Chondrocyte (in vitro differentiated cells): Measurements from ENCODE around the gene DMC1. TPM values are rescaled to one million over a fixed set of nuclear protein-coding genes. Genes with fewer than 3 reads are reported as not detected.

Experiments
- DNase-seq: peaks from one replicate; pipeline ENCODE4 v3.0.0; 2021; ENCODE audit warnings: mixed read lengths, low spot score
- H3K27ac Mint-ChIP-seq: one replicate; pipeline ENCODE4 v1.8.0; 2021; ENCODE audit warnings: mild to moderate bottlenecking, moderate library complexity, mixed read lengths; ENCODE audit not compliant: unreplicated experiment
- H3K27me3 Mint-ChIP-seq: 2 replicates; pipeline ENCODE4 v1.8.0; 2021; ENCODE audit warnings: low read depth, mixed read lengths
- H3K36me3 Mint-ChIP-seq: 2 replicates; pipeline ENCODE4 v1.8.0; 2021; ENCODE audit warnings: low read depth, mixed read lengths
- H3K4me1 Mint-ChIP-seq: 2 replicates; pipeline ENCODE4 v1.8.0; 2021; ENCODE audit warnings: low read depth, mild to moderate bottlenecking, mixed read lengths
- H3K4me3 Mint-ChIP-seq: one replicate; pipeline ENCODE4 v1.8.0; 2021; ENCODE audit warnings: mild to moderate bottlenecking, moderate library complexity, mixed read lengths; ENCODE audit not compliant: unreplicated experiment
- H3K9me3 Mint-ChIP-seq: 2 replicates; pipeline ENCODE4 v1.8.0; 2021; ENCODE audit warnings: low read depth, mixed read lengths
- total RNA-seq: library from RNA; stranded (reverse); gene quantifications from 3 replicates; pipeline ENCODE4 v1.2.1, GENCODE V29; 2021
- TF ChIP-seq, protein P1 (sequence below): fragments of 200-600 bp; sonication (generic); IDR thresholded peaks from 2 replicates; pipeline ENCODE4 v1.5.0; 2021; ENCODE audit warnings: antibody characterized with exemption, mild to moderate bottlenecking, moderate library complexity

DMC1 gene
- total RNA-seq, 1 donor from 2014 or later, result 0.82 TPM

DNA sequence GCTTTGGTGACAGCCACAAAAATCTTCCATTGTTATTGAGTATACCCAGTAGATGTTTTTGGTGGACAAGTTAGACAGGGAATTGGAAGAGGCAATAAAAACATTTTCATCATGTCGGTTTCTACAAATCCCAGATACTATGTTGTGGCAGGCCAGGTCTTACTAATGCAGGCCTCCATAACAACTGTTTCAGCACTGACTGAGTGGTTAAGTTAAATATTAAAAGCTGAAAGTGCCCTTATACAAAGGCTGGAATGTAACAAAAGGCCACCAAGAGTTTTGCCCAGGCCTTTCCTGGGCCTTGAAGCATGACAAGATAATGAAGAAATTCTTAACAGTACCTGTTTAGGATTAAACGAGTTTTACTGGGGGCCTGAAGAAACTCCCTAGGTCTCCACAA is 29.3 kb downstream of the DMC1 start:
- H3K27ac Mint-ChIP-seq, result no peak overlapping the region
- peaks cover 4% of the 10 kb centered on the region for H3K36me3 Mint-ChIP-seq
- TF ChIP-seq, protein P1, sequence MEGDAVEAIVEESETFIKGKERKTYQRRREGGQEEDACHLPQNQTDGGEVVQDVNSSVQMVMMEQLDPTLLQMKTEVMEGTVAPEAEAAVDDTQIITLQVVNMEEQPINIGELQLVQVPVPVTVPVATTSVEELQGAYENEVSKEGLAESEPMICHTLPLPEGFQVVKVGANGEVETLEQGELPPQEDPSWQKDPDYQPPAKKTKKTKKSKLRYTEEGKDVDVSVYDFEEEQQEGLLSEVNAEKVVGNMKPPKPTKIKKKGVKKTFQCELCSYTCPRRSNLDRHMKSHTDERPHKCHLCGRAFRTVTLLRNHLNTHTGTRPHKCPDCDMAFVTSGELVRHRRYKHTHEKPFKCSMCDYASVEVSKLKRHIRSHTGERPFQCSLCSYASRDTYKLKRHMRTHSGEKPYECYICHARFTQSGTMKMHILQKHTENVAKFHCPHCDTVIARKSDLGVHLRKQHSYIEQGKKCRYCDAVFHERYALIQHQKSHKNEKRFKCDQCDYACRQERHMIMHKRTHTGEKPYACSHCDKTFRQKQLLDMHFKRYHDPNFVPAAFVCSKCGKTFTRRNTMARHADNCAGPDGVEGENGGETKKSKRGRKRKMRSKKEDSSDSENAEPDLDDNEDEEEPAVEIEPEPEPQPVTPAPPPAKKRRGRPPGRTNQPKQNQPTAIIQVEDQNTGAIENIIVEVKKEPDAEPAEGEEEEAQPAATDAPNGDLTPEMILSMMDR, result no peak
- no peak for DNase-seq
- no peaks in the 10 kb centered on the region for H3K27me3 Mint-ChIP-seq
- H3K9me3 Mint-ChIP-seq, result peaks cover 24% of the 10 kb centered on the region
- H3K4me3 Mint-ChIP-seq, result no peak overlapping the region
- no peaks in the 10 kb centered on the region for H3K4me1 Mint-ChIP-seq

DNA sequence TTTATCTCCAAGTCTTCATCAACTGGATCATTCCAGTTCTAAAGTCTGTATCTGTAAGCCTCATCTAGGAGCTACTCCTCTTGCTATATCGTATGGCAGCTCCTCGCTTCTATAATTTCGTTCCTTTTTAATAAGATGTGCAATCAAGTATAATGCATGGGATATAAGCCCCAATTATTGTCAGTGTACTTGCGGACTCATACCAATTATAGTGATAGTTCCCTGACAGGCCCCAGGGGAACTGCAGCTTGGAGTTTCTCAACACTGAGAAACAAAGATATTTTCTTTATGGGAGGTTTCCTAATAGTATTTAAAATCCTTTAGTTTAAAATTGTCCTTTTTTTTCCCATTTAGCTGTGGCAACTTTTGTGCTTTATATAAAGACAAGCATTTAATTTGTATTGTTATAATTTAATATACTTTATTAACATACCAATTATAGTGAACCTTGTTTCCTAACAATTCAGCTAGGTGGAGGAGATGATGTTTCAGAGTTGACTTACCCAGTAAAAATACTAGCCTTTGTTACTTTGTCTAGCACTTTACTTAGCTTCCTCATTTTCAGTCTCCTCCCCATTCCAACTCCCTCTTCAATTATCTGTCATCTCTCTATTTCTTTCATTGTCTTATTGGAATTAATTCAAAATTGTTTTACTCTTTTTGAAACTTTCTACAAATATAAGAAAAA is 38.6 kb downstream of the DMC1 start:
- no peak for DNase-seq
- H3K27ac Mint-ChIP-seq, result peak overlapping the region; percentile 38
- H3K36me3 Mint-ChIP-seq, result no peaks in the 10 kb centered on the region
- H3K9me3 Mint-ChIP-seq, result no peaks in the 10 kb centered on the region
- peaks cover 6% of the 10 kb centered on the region for H3K4me1 Mint-ChIP-seq
- no peak overlapping the region for H3K4me3 Mint-ChIP-seq
- TF ChIP-seq, protein P1, result no peak
- no peaks in the 10 kb centered on the region for H3K27me3 Mint-ChIP-seq

DNA sequence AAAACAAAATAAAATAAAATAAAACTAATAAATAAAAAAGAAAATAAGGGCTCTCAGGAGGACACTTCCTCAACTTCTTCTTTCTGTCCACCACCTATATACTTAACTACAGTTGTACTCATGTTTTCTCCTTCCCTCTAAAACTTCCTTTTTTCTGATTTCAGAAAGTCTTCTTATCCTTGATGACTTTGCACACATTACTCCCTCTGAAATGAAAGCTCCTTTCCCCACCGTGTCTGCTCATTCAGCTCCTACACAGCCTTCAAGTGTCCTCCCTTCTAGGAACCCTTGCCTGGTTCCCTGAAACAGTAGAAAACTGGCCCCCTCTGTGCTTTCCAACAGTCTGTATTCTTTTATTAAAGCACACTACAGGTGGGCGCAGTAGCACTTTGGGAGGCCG is 45.6 kb downstream of the DMC1 start:
- Mint-ChIP-seq H3K9me3 (no peaks in the 10 kb centered on the region), H3K27me3 (peaks cover 2% of the 10 kb centered on the region), H3K4me3 (no peak overlapping the region), H3K36me3 (no peaks in the 10 kb centered on the region), H3K4me1 (no peaks in the 10 kb centered on the region), H3K27ac (no peak overlapping the region)
- DNase-seq, result no peak
- TF ChIP-seq, protein P1, result no peak

DNA sequence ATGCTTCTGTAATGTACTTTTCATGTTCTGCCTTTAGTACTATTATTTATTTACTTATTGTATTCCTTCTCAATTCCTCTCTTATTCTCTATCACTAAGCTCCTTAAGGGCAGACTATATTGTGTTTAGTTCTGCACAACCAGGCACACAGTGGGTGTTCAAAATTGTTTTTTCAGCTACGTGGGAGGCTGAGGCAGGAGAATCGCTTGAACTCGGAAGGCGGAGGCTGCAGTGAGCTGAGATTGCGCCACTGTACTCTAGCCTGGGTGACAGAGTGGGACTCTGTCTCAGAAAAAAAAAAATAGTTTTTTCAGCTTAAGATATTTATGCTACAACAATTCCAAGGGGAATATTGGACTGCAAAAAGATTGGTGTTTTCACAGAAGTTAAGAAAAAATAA is 46.5 kb downstream of the DMC1 start:
- H3K4me3 Mint-ChIP-seq, result no peak overlapping the region
- H3K27me3 Mint-ChIP-seq, result peaks cover 2% of the 10 kb centered on the region
- H3K4me1 Mint-ChIP-seq, result no peaks in the 10 kb centered on the region
- no peaks in the 10 kb centered on the region for H3K9me3 Mint-ChIP-seq
- no peaks in the 10 kb centered on the region for H3K36me3 Mint-ChIP-seq
- no peak for DNase-seq
- no peak overlapping the region for H3K27ac Mint-ChIP-seq
- TF ChIP-seq, protein P1, result no peak

DNA sequence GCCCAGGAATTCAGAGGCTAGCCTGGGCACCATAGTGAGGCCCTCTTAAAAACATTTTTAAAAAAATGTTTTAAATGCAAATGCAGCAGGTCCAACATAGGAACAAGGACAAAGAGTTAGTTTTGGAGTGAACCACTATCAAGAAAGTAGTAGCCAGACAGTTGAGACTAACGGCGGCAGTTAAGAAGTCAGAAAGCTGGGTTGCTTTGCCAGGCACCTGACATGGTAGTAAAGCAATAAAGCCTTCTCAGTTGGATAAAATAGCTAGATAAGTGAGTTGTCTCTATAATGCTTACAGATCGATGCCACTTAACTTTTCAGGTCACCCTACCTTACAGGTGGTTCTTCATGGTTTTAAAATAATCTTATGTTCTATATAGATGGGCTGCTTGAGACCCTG is 47.0 kb downstream of the DMC1 start:
- TF ChIP-seq, protein P1, result no peak
- Mint-ChIP-seq H3K9me3 (no peaks in the 10 kb centered on the region), H3K36me3 (no peaks in the 10 kb centered on the region), H3K27me3 (peaks cover 2% of the 10 kb centered on the region), H3K4me1 (no peaks in the 10 kb centered on the region), H3K27ac (no peak overlapping the region), H3K4me3 (no peak overlapping the region)
- no peak for DNase-seq
